Measurements from ENCODE around the gene HIVEP2. TPM values are rescaled to one million over a fixed set of nuclear protein-coding genes. Genes with fewer than 3 reads are reported as not detected.

The HIVEP2 gene
- total RNA-seq, 1 donor from 2014 or later = 11.7 TPM

DNA sequence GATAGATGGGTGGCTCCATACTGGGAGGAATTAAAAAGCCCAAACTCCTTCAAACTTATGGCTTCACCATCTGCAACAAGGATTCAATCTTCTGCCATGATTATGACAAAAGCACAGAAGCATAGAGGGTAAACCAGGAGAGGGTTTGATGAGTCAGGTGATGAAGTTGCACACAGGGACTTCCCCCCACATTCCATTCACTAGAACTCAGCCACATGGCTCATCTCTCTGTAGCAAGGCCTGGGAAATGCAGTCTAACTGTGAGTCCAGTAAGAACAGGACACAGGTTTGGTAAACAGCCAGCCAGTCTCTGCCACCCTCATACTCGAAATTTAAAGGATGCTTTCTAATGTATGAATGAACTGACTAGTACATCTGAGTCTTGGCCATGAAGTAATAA, 142.9 kb downstream of the HIVEP2 start:
- no peaks in the 10 kb centered on the region for H3K9me3 Mint-ChIP-seq (ENCODE audit: low read depth)
- H3K4me1 Mint-ChIP-seq (ENCODE audit: low read depth) = peaks cover 15% of the 10 kb centered on the region
- TF ChIP-seq, protein P1, sequence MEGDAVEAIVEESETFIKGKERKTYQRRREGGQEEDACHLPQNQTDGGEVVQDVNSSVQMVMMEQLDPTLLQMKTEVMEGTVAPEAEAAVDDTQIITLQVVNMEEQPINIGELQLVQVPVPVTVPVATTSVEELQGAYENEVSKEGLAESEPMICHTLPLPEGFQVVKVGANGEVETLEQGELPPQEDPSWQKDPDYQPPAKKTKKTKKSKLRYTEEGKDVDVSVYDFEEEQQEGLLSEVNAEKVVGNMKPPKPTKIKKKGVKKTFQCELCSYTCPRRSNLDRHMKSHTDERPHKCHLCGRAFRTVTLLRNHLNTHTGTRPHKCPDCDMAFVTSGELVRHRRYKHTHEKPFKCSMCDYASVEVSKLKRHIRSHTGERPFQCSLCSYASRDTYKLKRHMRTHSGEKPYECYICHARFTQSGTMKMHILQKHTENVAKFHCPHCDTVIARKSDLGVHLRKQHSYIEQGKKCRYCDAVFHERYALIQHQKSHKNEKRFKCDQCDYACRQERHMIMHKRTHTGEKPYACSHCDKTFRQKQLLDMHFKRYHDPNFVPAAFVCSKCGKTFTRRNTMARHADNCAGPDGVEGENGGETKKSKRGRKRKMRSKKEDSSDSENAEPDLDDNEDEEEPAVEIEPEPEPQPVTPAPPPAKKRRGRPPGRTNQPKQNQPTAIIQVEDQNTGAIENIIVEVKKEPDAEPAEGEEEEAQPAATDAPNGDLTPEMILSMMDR (IDR thresholded peaks at IDR 0.05) = no peak
- H3K27me3 Mint-ChIP-seq (ENCODE audit: low read depth) = no peaks in the 10 kb centered on the region
- no peaks in the 10 kb centered on the region for H3K36me3 Mint-ChIP-seq (ENCODE audit: low read depth)
- H3K27ac Mint-ChIP-seq (ENCODE audit: unreplicated experiment) = peak overlapping the region; percentile 82
- DNase-seq (ENCODE audit: low spot score) = no peak
- no peak overlapping the region for H3K4me3 Mint-ChIP-seq (ENCODE audit: unreplicated experiment)

DNA sequence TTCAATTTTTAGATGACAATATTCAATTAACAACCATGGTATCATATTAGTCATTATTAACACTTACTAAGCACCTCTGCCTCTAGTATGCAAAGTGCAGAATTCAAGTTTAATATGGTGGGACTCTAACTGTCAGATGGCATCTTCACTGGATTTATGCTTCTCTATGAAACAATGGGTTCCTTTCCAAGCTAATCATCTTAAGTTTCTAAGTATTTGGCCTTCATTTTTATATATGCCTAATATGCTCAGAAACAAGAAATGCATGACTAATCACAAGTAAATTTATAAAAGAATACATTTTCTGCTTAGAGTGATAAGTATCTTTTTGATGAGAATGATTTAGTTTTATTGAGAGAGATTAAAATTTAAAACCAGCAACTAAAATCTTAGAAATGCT, 144.7 kb downstream of the HIVEP2 start:
- Mint-ChIP-seq H3K27ac (ENCODE audit: unreplicated experiment) (no peak overlapping the region), H3K27me3 (ENCODE audit: low read depth) (no peaks in the 10 kb centered on the region), H3K4me3 (ENCODE audit: unreplicated experiment) (no peak overlapping the region)

DNA sequence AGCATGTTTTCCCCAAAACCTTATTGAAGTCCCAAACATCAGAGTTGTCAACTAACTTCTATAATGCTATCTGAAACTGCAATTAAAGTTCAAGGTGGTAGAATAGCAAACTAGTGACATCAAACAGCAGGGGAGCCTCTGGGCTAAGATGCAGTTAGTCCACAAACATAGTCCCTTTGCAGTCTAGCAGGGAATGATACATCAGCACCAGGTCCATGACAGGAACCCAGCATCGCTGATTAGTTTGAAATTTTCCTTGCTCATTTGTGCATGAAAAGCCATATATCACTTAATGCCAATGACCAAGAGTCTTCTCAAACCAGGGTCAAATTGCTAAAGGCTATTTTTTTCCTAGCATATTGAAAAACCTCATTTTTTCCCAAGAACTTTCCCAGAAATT, 145.3 kb downstream of the HIVEP2 start:
- no peak overlapping the region for H3K4me3 Mint-ChIP-seq (ENCODE audit: unreplicated experiment)
- DNase-seq (ENCODE audit: low spot score) = no peak
- no peaks in the 10 kb centered on the region for H3K36me3 Mint-ChIP-seq (ENCODE audit: low read depth)
- TF ChIP-seq, protein P1 (IDR thresholded peaks at IDR 0.05) = no peak
- peaks cover 15% of the 10 kb centered on the region for H3K4me1 Mint-ChIP-seq (ENCODE audit: low read depth)
- no peaks in the 10 kb centered on the region for H3K27me3 Mint-ChIP-seq (ENCODE audit: low read depth)
- no peak overlapping the region for H3K27ac Mint-ChIP-seq (ENCODE audit: unreplicated experiment)
- no peaks in the 10 kb centered on the region for H3K9me3 Mint-ChIP-seq (ENCODE audit: low read depth)

More for the DNA sequence above, 144.7 kb downstream of the HIVEP2 start:
- no peak for DNase-seq (ENCODE audit: low spot score)
- TF ChIP-seq, protein P1 (IDR thresholded peaks at IDR 0.05) = no peak
- Mint-ChIP-seq H3K4me1 (ENCODE audit: low read depth) (peaks cover 15% of the 10 kb centered on the region), H3K9me3 (ENCODE audit: low read depth) (no peaks in the 10 kb centered on the region), H3K36me3 (ENCODE audit: low read depth) (no peaks in the 10 kb centered on the region)

DNA sequence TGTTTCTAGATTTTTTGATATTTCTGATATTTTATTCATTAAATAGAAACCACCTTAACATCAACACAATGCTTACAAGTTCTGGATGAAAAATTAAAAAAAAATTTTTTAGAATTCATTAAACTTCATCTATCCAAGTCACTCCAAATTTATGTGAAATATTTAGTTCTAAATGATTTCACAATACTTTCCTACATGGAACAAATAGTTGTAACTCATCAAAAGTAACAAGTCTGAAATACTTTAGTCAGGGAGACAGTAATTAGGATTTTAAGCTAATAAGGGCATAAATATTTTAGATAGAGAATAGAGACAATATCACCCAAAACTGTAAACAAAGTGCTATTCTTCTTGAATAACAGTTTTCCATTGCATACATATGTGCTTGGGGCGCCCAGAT, 147.8 kb downstream of the HIVEP2 start:
- no peaks in the 10 kb centered on the region for H3K9me3 Mint-ChIP-seq (ENCODE audit: low read depth)
- no peaks in the 10 kb centered on the region for H3K36me3 Mint-ChIP-seq (ENCODE audit: low read depth)
- TF ChIP-seq, protein P1 (IDR thresholded peaks at IDR 0.05) = no peak
- no peak overlapping the region for H3K4me3 Mint-ChIP-seq (ENCODE audit: unreplicated experiment)
- no peak overlapping the region for H3K27ac Mint-ChIP-seq (ENCODE audit: unreplicated experiment)
- H3K27me3 Mint-ChIP-seq (ENCODE audit: low read depth) = no peaks in the 10 kb centered on the region
- peaks cover 7% of the 10 kb centered on the region for H3K4me1 Mint-ChIP-seq (ENCODE audit: low read depth)
- no peak for DNase-seq (ENCODE audit: low spot score)

DNA sequence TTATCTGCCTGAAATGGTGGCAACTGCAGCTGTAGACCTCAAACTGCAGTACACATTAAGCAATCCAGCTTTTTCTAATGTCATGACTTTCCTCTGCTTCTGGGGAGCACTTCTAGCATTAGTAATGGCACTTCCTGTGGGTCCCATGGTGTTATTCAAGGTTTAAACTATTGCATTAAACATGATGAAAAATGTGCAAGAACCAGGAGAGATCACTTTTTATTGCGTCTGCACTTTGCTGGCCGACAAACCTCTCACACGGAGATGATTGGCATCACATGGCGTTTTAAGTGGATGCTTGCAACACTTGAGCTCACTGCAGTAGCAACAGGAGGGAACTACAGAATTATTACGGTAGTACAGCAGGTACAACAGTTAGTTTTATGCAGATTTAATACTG, 148.4 kb downstream of the HIVEP2 start:
- DNase-seq (ENCODE audit: low spot score) = no peak
- H3K36me3 Mint-ChIP-seq (ENCODE audit: low read depth) = no peaks in the 10 kb centered on the region
- no peak overlapping the region for H3K4me3 Mint-ChIP-seq (ENCODE audit: unreplicated experiment)
- TF ChIP-seq, protein P1 (IDR thresholded peaks at IDR 0.05) = no peak
- H3K4me1 Mint-ChIP-seq (ENCODE audit: low read depth) = peaks cover 2% of the 10 kb centered on the region
- no peaks in the 10 kb centered on the region for H3K9me3 Mint-ChIP-seq (ENCODE audit: low read depth)
- no peaks in the 10 kb centered on the region for H3K27me3 Mint-ChIP-seq (ENCODE audit: low read depth)
- H3K27ac Mint-ChIP-seq (ENCODE audit: unreplicated experiment) = no peak overlapping the region

Measured in chondrocyte (in vitro differentiated cells).